IPS-20b (cell line): ENCODE data around the gene THBS1.

Experiments used
- H3K27ac ChIP-seq: one replicate; pipeline ENCODE4 v1.5.1; 2013; ENCODE audit warnings: low read length
- H3K27me3 ChIP-seq: 2 replicates; pipeline ENCODE4 v1.6.1; 2013; ENCODE audit warnings: mild to moderate bottlenecking, low read length, inconsistent platforms; ENCODE audit not compliant: insufficient read depth
- H3K36me3 ChIP-seq: 2 replicates; pipeline ENCODE4 v1.6.1; 2013; ENCODE audit warnings: low read depth, mild to moderate bottlenecking, inconsistent platforms, low read length, moderate library complexity; ENCODE audit not compliant: insufficient read depth
- H3K4me1 ChIP-seq: 2 replicates; pipeline ENCODE4 v1.6.1; 2013; ENCODE audit warnings: mild to moderate bottlenecking, control low read depth, inconsistent platforms, low read length, moderate library complexity; ENCODE audit not compliant: insufficient read depth
- H3K4me3 ChIP-seq: 2 replicates; pipeline ENCODE4 v1.5.1; 2013; ENCODE audit warnings: mild to moderate bottlenecking, low read length, inconsistent platforms
- H3K9ac ChIP-seq: 2 replicates; pipeline ENCODE4 v1.6.1; 2013; ENCODE audit warnings: low read depth, mild to moderate bottlenecking, inconsistent platforms, low read length, moderate library complexity
- H3K9me3 ChIP-seq: 2 replicates; pipeline ENCODE4 v1.6.1; 2013; ENCODE audit warnings: mild to moderate bottlenecking, low read depth, low read length, inconsistent platforms; ENCODE audit not compliant: insufficient read depth

The THBS1 gene

GRCh38 chr15:39645138-39645975 lies 64.5 kb downstream of the THBS1 start:
- Histone ChIP-seq H3K9me3 (no peaks in the 10 kb centered on the region), H3K4me1 (peaks cover 13% of the 10 kb centered on the region; the same call in 1 of the 2 replicates), H3K27me3 (no peaks in the 10 kb centered on the region), H3K27ac (no peak overlapping the region), H3K9ac (no peak overlapping the region), H3K36me3 (no peaks in the 10 kb centered on the region), H3K4me3 (no peak overlapping the region)

DNA sequence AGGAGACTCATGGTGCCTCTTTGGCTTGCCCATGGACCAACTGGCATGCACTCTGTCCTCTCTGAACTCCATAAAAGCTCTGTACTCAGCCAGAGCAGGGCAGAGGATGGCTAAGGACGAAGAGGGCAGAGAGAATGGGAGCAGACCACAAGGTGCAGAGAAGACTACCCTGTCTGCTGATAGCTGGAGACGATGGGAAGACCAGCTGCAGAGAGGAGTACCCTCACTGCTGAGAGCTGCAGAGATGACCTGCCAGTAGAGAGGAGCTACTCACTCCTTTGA lies 65.0 kb downstream of the THBS1 start:
- no peak overlapping the region for H3K4me3 ChIP-seq
- peaks cover 13% of the 10 kb centered on the region; the same call in 1 of the 2 replicates for H3K4me1 ChIP-seq
- H3K9me3 ChIP-seq = no peaks in the 10 kb centered on the region
- H3K36me3 ChIP-seq = no peaks in the 10 kb centered on the region
- no peak overlapping the region for H3K9ac ChIP-seq
- no peak overlapping the region for H3K27ac ChIP-seq
- no peaks in the 10 kb centered on the region for H3K27me3 ChIP-seq

- Histone ChIP-seq H3K27me3 (no peaks in the 10 kb centered on the region), H3K27ac (no peak overlapping the region), H3K9me3 (no peaks in the 10 kb centered on the region), H3K4me1 (peaks cover 13% of the 10 kb centered on the region; the same call in 1 of the 2 replicates), H3K4me3 (no peak overlapping the region), H3K36me3 (no peaks in the 10 kb centered on the region), H3K9ac (no peak overlapping the region)
Measured at GRCh38 chr15:39646425-39646824, 65.5 kb downstream of the THBS1 start.
